C4-2B (cell line): ENCODE measurements around the gene USP36.

ENCODE experiments used
- H3K27ac ChIP-seq: fragments of 450-650 bp; 2 replicates; pipeline ENCODE4 v1.5.1; 2017
- ZFX ChIP-seq: fragments of 450-650 bp; IDR thresholded peaks from 2 replicates; pipeline ENCODE4 v1.6.1; 2017
- TF ChIP-seq, protein P1 (sequence below): fragments of 450-650 bp; conservative IDR thresholded peaks from 2 replicates; pipeline ENCODE4 v1.5.1; 2017; ENCODE audit warnings: mild to moderate bottlenecking

The USP36 gene

DNA sequence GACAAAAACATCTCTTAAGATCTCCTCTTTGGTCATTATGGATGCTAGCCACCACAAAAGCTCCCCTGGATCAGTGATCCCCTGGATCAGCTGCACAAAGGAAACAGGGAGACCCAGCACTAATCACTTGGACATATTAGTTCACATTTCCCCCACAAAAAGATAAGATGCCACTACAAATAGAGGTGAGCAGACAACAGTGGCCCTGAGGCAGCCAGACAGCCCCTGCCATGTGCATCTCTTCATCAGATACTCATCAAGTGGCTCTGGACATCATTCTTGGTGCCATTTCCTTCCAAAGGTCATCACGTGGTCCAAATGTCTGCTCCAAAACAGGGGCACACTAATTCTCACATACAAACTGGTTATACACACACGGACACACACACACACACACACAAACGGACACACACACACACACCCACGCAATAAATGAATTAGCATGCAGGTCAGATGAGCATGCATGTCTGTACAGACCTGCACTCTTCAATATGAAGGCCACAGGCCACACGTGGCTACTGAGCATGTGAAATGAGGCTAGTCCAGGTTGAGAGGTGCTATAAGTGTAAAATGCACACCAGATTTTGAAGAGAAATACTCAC, 4.1 kb downstream of the USP36 start:
- no peak overlapping the region for H3K27ac ChIP-seq
- TF ChIP-seq, protein P1, sequence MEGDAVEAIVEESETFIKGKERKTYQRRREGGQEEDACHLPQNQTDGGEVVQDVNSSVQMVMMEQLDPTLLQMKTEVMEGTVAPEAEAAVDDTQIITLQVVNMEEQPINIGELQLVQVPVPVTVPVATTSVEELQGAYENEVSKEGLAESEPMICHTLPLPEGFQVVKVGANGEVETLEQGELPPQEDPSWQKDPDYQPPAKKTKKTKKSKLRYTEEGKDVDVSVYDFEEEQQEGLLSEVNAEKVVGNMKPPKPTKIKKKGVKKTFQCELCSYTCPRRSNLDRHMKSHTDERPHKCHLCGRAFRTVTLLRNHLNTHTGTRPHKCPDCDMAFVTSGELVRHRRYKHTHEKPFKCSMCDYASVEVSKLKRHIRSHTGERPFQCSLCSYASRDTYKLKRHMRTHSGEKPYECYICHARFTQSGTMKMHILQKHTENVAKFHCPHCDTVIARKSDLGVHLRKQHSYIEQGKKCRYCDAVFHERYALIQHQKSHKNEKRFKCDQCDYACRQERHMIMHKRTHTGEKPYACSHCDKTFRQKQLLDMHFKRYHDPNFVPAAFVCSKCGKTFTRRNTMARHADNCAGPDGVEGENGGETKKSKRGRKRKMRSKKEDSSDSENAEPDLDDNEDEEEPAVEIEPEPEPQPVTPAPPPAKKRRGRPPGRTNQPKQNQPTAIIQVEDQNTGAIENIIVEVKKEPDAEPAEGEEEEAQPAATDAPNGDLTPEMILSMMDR, result no peak
- TF ChIP-seq ZFX, result no peak

DNA sequence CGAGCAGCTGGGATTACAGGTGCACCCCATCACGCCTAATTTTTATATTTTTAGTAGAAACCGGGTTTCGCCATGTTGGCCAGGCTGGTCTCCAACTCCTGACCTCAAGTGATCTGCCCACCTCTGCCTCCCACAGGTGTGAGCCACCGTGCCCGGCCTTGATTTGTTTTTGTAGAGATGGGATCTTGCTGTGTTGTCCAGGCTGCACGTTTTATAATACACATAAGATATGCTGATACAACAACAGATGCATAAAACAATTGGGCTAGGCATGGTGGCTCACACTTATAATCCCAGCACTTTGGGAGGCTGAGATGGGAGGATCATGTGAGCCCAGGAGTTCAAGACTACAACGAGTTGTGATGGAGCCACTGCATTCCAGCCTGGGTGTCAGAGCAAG, 6.0 kb downstream of the USP36 start:
- no peak for TF ChIP-seq ZFX
- TF ChIP-seq, protein P1, result no peak

DNA sequence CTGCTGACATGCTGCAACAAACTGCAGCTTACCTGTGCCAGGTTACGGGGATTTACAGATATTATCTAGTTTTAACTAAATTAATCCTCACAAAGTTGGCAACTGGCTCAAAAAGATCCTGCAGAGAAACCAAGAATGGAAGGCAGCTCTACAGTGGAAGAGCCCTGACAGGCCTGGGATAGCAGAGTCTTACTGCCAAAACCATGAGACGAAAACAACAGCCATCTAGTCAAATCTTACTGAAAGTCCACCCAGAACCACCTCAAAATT, 8.1 kb downstream of the USP36 start:
- H3K27ac ChIP-seq, result peak overlapping the region; percentile 50
- TF ChIP-seq ZFX, result no peak
- TF ChIP-seq, protein P1, result no peak

More for the DNA sequence above, 6.0 kb downstream of the USP36 start:
- no peak overlapping the region for H3K27ac ChIP-seq

DNA sequence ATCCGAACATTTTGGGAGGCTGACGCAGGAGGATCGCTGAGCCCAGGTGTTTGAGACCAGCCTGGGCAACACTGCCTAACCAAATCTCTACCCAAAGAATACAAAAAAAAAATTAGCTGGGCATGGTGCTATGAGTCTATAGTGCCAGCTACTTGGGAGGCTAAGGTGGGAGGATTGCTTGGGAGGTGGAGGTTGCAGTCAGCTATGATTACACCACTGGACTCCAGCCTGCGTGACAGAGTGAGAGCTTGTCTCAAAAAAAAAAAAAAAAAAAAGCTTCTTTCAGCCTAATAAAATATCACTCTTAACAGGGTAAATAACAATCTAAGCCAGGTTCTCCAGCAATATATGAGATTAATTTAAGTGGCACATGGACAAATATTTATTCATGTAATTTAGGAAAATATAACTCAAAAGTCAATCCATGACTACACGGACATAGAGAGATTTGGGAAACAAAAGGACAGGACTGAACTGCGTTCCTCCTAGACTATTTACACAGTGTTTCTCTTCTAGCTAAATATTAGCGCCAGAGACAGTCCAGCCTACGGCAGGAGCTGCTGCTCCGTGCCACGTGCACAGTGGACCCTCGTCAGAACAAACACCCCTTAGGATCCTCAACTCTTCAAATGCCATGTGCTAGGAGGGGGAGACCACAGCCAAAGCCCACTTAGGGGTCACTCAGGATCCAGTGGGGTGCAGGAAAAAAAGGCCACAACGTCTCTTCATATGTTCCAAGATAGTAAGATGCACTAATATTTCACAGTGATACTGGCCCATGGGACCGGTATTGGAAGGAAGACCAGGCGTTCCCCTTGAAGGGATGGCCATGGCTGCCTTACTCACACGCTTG, 8.7 kb downstream of the USP36 start:
- TF ChIP-seq ZFX, result no peak
- TF ChIP-seq, protein P1, result no peak
- H3K27ac ChIP-seq, result peak overlapping the region; percentile 50

DNA sequence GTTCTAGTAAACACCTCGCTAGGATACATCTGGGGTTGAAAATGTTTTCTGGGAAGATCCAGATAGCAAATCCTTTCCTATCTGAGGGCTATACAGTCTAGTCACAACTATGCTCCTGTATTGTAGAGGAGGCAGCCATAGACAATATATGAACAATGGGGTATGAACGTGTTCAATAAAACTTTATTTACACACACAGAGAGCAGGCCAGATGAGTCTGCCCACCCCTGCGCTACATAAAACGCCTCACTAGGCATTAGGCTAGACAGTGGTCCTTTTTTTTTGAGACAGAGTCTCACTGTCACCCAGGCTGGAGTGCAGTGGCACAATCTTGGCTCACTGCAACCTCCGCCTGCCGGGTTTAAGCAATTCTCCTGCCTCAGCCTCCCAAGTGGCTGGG, 11.1 kb downstream of the USP36 start:
- H3K27ac ChIP-seq, result no peak overlapping the region
- no peak for TF ChIP-seq ZFX
- TF ChIP-seq, protein P1, result no peak

DNA sequence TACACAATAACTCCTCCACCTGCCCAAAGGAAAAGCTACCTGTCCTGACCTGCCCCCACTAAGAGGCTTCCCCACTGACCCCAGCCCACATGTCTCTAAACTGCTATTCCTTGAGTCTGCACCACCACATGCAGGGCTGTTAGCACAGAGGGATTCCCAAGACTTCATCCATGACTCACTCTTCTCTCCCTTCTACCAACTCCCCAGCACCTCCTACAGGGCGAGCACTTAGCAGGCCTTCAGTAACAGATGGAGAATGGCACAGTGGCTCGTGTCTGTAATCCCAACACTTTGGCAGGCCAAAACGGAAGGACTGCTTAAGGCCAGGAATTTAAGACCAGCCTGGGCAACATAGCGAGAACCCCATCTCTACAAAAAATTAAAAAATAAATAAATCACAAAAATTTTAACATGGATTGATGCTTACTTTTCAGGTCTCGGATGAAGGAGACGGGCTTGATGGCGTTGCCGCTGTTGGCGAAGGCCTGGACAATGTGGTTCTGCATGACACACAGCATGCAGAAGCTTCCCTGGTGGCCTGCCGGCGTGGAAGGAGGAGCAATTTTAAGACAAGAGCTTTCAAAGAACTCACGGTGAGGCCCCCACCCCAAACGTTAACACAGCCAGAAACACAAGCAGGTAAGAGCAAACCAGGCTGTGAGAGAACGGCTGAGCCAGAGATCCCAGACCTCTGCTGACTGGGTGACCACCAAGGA, 12.0 kb downstream of the USP36 start:
- H3K27ac ChIP-seq, result no peak overlapping the region
- no peak for TF ChIP-seq ZFX
- TF ChIP-seq, protein P1, result no peak
